Measurements from ENCODE around the gene MTMR1.

The MTMR1 gene

DNA sequence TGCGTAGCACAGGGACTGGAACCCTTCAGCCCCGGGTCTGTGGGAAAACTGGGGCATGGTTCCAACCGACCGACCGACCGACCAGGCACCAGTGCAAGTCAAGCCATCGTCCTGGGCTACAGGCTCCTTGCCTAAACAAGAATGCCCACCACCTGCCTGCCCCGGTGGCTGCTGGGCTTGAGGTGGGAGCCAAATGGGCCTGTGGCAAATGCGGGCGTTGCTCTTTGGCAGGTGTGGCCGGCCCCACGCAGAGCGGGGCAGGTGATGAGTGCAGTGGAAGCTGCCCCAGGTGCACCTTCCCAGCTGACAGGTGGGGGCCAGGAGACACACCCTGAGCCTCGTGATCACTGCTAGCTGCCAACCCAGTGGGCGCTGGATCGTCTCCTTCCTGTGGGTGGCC is 77.9 kb downstream of the MTMR1 start:
- TF ChIP-seq EZH2phosphoT487 (IDR thresholded peaks at IDR 0.05; ENCODE audit: low read length): no peak
- TF ChIP-seq, protein P1, sequence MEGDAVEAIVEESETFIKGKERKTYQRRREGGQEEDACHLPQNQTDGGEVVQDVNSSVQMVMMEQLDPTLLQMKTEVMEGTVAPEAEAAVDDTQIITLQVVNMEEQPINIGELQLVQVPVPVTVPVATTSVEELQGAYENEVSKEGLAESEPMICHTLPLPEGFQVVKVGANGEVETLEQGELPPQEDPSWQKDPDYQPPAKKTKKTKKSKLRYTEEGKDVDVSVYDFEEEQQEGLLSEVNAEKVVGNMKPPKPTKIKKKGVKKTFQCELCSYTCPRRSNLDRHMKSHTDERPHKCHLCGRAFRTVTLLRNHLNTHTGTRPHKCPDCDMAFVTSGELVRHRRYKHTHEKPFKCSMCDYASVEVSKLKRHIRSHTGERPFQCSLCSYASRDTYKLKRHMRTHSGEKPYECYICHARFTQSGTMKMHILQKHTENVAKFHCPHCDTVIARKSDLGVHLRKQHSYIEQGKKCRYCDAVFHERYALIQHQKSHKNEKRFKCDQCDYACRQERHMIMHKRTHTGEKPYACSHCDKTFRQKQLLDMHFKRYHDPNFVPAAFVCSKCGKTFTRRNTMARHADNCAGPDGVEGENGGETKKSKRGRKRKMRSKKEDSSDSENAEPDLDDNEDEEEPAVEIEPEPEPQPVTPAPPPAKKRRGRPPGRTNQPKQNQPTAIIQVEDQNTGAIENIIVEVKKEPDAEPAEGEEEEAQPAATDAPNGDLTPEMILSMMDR (IDR thresholded peaks at IDR 0.05; ENCODE audit: low read length): no peak
- no peak for TF ChIP-seq EZH2 (optimal IDR thresholded peaks at IDR 0.05; ENCODE audit: low read depth, low read length)
- Histone ChIP-seq H3K27me3 (replicated peaks; ENCODE audit: insufficient read depth, low read length) (no peaks in the 10 kb centered on the region), H2AFZ (ENCODE audit: low read length) (no peak overlapping the region), H3K36me3 (replicated peaks; ENCODE audit: insufficient read depth, low read length) (no peaks in the 10 kb centered on the region), H3F3A (ENCODE audit: insufficient read depth, low read length) (no peaks in the 10 kb centered on the region), H3K4me2 (ENCODE audit: low read depth, low read length) (no peak overlapping the region), H3K9me2 (replicated peaks; ENCODE audit: insufficient read depth, low read length) (no peaks in the 10 kb centered on the region), H3K79me2 (ENCODE audit: low read length) (no peaks in the 10 kb centered on the region), H3K27ac (ENCODE audit: low read length) (no peak overlapping the region), H3K9me3 (replicated peaks; ENCODE audit: insufficient read depth, low read length) (no peaks in the 10 kb centered on the region), H3K4me3 (ENCODE audit: low read length) (no peak overlapping the region), H3K9ac (ENCODE audit: low read length) (no peak overlapping the region), H3K4me1 (ENCODE audit: low read length) (no peaks in the 10 kb centered on the region), H4K20me1 (ENCODE audit: insufficient read depth, low read length) (no peaks in the 10 kb centered on the region)
- DNase-seq: no peak

DNA sequence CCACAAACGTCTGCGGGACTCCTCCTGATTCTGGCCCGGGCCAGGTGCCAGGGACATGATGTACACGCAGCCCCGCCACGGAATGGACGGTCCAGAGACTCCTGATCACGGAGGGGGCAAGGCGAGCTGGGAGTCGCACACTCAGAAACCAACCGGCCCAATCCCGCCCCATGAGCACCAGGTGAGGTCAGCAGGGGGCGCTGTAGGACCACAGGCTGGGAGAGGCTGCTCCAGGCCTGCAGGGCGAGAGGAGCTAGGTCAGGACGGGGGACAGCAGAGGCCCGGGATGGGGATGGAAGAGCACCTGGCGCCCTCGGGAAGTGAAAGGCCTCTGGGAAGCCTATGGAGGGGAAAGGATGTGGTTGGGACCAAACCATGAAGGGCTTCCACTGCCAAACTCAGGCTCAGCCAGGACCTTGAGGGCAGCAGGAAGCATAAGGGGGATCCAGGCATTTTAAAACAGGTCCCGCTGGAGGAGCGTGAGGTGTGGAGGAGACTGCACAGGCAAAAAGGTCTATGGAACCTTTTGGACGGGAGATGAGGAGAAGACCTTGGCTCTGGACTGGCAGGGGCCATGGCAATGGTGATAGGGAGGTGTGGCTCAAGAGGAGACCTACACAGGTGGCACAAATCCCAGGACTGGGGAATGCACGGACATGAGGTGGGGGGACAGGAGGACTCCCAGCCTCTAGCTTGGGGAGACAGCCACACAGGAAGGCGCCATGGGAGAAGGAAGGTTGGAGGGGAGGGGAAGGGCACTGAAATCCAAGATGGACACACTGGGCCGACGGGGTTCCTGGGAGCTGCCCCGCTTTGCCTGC is 79.2 kb downstream of the MTMR1 start:
- Histone ChIP-seq H3K27ac (ENCODE audit: low read length) (no peak overlapping the region), H3K36me3 (replicated peaks; ENCODE audit: insufficient read depth, low read length) (no peaks in the 10 kb centered on the region), H3K4me2 (ENCODE audit: low read depth, low read length) (no peak overlapping the region), H3K9me3 (replicated peaks; ENCODE audit: insufficient read depth, low read length) (no peaks in the 10 kb centered on the region), H3K27me3 (replicated peaks; ENCODE audit: insufficient read depth, low read length) (no peaks in the 10 kb centered on the region), H2AFZ (ENCODE audit: low read length) (no peak overlapping the region), H3K9me2 (replicated peaks; ENCODE audit: insufficient read depth, low read length) (no peaks in the 10 kb centered on the region), H4K20me1 (ENCODE audit: insufficient read depth, low read length) (no peaks in the 10 kb centered on the region), H3K4me3 (ENCODE audit: low read length) (no peak overlapping the region), H3K79me2 (ENCODE audit: low read length) (no peaks in the 10 kb centered on the region), H3F3A (ENCODE audit: insufficient read depth, low read length) (no peaks in the 10 kb centered on the region), H3K9ac (ENCODE audit: low read length) (no peak overlapping the region), H3K4me1 (ENCODE audit: low read length) (no peaks in the 10 kb centered on the region)
- no peak for TF ChIP-seq EZH2 (optimal IDR thresholded peaks at IDR 0.05; ENCODE audit: low read depth, low read length)
- TF ChIP-seq, protein P1 (IDR thresholded peaks at IDR 0.05; ENCODE audit: low read length): peak; percentile 79
- DNase-seq: peak; percentile 54

DNA sequence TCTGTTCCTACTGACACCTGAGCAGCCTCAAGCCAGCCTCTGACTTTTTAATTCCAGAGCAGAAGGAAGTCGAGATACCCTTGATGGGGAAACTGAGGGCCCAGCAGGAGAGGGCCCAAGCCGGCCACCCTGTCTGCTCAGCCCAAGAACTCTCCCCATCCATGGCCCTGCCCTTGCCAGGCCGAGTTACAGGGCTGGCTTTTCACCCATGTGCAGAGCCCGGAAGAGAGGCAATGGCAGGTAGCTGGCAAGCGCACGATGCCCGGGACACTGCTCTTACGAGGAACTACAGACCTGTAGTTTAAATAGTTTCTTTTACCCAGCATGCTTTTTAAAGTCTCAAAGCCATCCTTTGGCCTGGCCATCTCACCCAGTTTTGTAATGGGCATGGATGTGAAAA is 79.9 kb downstream of the MTMR1 start:
- no peaks in the 10 kb centered on the region for H3K36me3 ChIP-seq (replicated peaks; ENCODE audit: insufficient read depth, low read length)
- H3F3A ChIP-seq (ENCODE audit: insufficient read depth, low read length): no peaks in the 10 kb centered on the region
- H3K9me3 ChIP-seq (replicated peaks; ENCODE audit: insufficient read depth, low read length): no peaks in the 10 kb centered on the region
- TF ChIP-seq EZH2phosphoT487 (IDR thresholded peaks at IDR 0.05; ENCODE audit: low read length): no peak
- TF ChIP-seq, protein P1 (IDR thresholded peaks at IDR 0.05; ENCODE audit: low read length): no peak
- H4K20me1 ChIP-seq (ENCODE audit: insufficient read depth, low read length): no peaks in the 10 kb centered on the region
- no peaks in the 10 kb centered on the region for H3K27me3 ChIP-seq (replicated peaks; ENCODE audit: insufficient read depth, low read length)
- no peak overlapping the region for H3K4me2 ChIP-seq (ENCODE audit: low read depth, low read length)
- H3K4me3 ChIP-seq (ENCODE audit: low read length): no peak overlapping the region
- no peak overlapping the region for H3K27ac ChIP-seq (ENCODE audit: low read length)
- no peaks in the 10 kb centered on the region for H3K79me2 ChIP-seq (ENCODE audit: low read length)
- H3K9ac ChIP-seq (ENCODE audit: low read length): no peak overlapping the region
- DNase-seq: no peak
- no peak overlapping the region for H2AFZ ChIP-seq (ENCODE audit: low read length)
- peaks cover 4% of the 10 kb centered on the region; the same call in 1 of the 2 replicates for H3K4me1 ChIP-seq (ENCODE audit: low read length)
- no peaks in the 10 kb centered on the region for H3K9me2 ChIP-seq (replicated peaks; ENCODE audit: insufficient read depth, low read length)
